Gastroesophageal sphincter (tissue), 4 donors: ENCODE data around the gene AGRN. TPM values are rescaled to one million over a fixed set of nuclear protein-coding genes. Genes with fewer than 3 reads are reported as not detected.

Source experiments
- ATAC-seq: fragments of 150-250 bp; one replicate; pipeline ENCODE4 v1.9.1; 2016; ENCODE audit warnings: mild to moderate bottlenecking, moderate library complexity
- H3K27ac ChIP-seq, 4 donors: fragments of 200-600 bp; sonication (generic) in 3 of 4; 1 replicate in 3 of 4; 2 replicates in 1 of 4; pipeline ENCODE4 v1.5.1; 2016 to 2019
- H3K27me3 ChIP-seq: fragments of 200-600 bp; sonication (generic); one replicate; pipeline ENCODE4 v1.5.1; 2019
- H3K36me3 ChIP-seq, 2 donors: fragments of 200-600 bp; sonication (generic); one replicate each; pipeline ENCODE4 v1.5.1; 2019; ENCODE audit warnings: control low read depth in 1 of 2
- H3K4me1 ChIP-seq, 3 donors: fragments of 200-600 bp; sonication (generic); 1 replicate in 2 of 3; 2 replicates in 1 of 3; pipeline ENCODE4 v1.5.1; 2016 to 2019; ENCODE audit warnings: control low read depth in 2 of 3
- H3K4me3 ChIP-seq, 2 donors: fragments of 200-600 bp; sonication (generic); one replicate each; pipeline ENCODE4 v1.5.1; 2019; ENCODE audit warnings: mild to moderate bottlenecking in 1 of 2, moderate library complexity in 1 of 2
- H3K9me3 ChIP-seq, 3 donors: fragments of 200-600 bp; sonication (generic); one replicate each; pipeline ENCODE4 v1.5.1; 2017 to 2019; ENCODE audit warnings: control low read depth in 2 of 3
- CTCF ChIP-seq, 4 experiments: fragments of 200-600 bp in 2 of 4; fragments of 450-650 bp in 2 of 4; sonication (generic) in 1 of 4; IDR thresholded peaks; one replicate each; pipeline ENCODE4 v1.5.1; 2017 to 2019; ENCODE audit warnings: antibody characterized with exemption in 4 of 4, mild to moderate bottlenecking in 2 of 4, moderate library complexity in 2 of 4
- EP300 ChIP-seq: sonication (generic); formaldehyde crosslinking; IDR thresholded peaks from one replicate; pipeline ENCODE4 v1.6.1; 2017; ENCODE audit warnings: antibody characterized with exemption, mild to moderate bottlenecking
- POLR2A ChIP-seq, 2 donors: fragments of 450-650 bp; IDR thresholded peaks; one replicate each; pipeline ENCODE4 v1.6.1; 2017; ENCODE audit warnings: antibody characterized with exemption in 2 of 2, mild to moderate bottlenecking in 2 of 2, moderate library complexity in 1 of 2
- POLR2AphosphoS5 ChIP-seq: sonication (generic); formaldehyde crosslinking; IDR thresholded peaks from one replicate; pipeline ENCODE4 v1.6.1; 2017; ENCODE audit warnings: antibody characterized with exemption
- WGBS, 2 donors: methylation state at CpG; one replicate each; pipeline ENCODE4 v1.1.5; 2018; ENCODE audit warnings: low coverage in 1 of 2; 5-methylcytosine and 5-hydroxymethylcytosine counted together
- total RNA-seq, 4 donors: library from RNA; depleted of rRNA; stranded (reverse); fragments of >200 nt; gene quantifications; one replicate each; pipeline ENCODE4 v1.1.0, GENCODE V29; 2016

The AGRN gene
- total RNA-seq, 4 donors from 2014 or later, result 18.0 to 33.6 (median 23.5) TPM

- H3K36me3 ChIP-seq, result peaks cover 0 to 16% of the 10 kb centered on the region in 2 donors
- H3K9me3 ChIP-seq, result no peaks in the 10 kb centered on the region
- H3K4me1 ChIP-seq, result peaks cover 0 to 42% (median 14%) of the 10 kb centered on the region in 3 donors
- H3K4me3 ChIP-seq, result peak overlapping the region; percentile 36 to 59
- 0 to 4% methylated on average over 2 to 16 of the region's 48 CpGs for WGBS, 2 donors
- peaks cover 82% of the 10 kb centered on the region for H3K27me3 ChIP-seq
- TF ChIP-seq POLR2AphosphoS5, result no peak
- peak in 1 of 4 experiments; percentile 56 for TF ChIP-seq CTCF (IDR thresholded peaks at IDR 0.05)
- ATAC-seq, result peak; percentile 22
- H3K27ac ChIP-seq, result no peak overlapping the region
Measured at GRCh38 chr1:1058921-1059493, 39.1 kb downstream of the AGRN start.

DNA sequence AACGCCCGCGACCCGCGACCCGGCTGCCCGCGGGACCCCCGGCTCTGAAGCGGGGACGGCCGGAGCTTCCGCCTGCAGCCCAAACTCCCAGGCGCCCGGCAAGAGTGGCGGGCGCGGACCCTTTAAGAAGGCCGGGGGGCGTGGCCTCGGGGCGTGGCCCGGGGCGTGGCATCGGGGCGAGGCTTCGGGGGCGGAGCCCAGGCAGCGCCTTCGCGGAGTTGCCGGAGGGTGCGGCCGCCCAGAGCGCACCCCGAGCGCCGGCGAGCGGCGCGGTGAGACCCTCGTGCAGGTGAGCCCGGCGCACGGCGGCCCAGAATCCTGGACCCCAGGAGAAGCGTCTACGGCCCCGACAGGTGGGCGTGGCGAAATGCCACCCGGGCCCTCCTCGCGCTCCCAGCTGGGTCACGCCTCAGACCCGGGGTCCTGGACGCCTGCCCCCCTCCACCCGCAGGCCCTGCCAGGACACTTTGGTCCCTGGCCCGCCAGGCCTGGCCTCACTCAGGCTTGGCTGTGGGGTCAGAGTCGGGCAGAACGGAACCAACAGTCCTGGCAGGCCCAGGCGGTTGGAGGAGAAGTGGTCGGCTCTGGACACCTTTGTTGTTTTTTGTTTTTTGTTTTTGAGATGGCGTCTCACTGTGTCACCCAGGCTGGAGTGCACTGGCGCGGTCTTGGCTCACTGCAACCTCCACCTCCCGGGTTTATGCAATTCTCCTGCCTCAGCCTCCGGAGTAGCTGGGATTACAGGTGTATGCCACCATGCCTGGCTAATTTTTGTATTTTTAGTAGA lies 39.8 kb downstream of the AGRN start:
- TF ChIP-seq EP300 (no peak), POLR2AphosphoS5 (no peak), CTCF (IDR thresholded peaks at IDR 0.05) (no peak), POLR2A (IDR thresholded peaks at IDR 0.05) (no peak)
- WGBS, 2 donors, result 19 to 36% methylated on average over 6 to 7 of the region's 69 CpGs
- H3K9me3 ChIP-seq, result no peaks in the 10 kb centered on the region
- H3K27ac ChIP-seq, result no peak overlapping the region
- peaks cover 0 to 46% (median 15%) of the 10 kb centered on the region in 3 donors for H3K4me1 ChIP-seq
- peaks cover 0 to 9% of the 10 kb centered on the region in 2 donors for H3K36me3 ChIP-seq
- ATAC-seq, result peak; percentile 89
- peak overlapping the region; percentile 36 to 59 for H3K4me3 ChIP-seq
- H3K27me3 ChIP-seq, result peaks cover 89% of the 10 kb centered on the region

DNA sequence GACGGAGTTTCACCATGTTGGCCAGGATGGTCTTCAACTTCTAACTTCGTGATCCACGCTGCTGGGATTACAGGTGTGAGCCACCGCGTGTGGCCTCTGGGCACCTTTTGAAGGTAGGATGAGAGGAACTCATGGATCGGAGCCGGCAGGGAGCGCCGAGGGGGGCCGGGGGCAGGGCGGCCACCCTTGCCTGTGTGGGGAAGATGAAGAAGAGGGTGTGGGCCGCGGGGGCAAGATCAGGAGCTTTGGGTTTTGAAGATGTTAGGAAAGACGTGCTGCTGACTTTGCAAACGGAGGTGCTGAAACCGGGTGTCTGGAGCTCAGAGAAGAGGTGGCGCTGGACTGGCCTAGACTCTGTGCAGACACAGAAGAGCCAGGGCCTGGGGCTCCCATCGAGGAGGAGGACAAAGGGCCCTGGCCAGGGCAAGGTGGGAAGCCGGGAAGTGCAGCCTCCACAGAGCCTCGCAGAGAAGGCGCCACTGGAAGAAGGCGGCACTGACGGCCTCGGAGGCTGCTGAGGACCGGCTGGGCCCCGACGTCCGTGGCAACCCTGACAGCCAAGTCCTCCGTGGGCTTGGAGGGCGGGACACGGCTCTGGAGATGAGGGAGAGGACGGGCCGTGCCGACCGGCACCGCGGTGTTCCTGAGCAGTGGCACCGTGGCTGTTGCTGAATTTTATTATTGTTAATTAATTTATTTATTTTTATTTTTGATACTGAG lies 40.5 kb downstream of the AGRN start:
- Histone ChIP-seq H3K27ac (no peak overlapping the region), H3K4me3 (peak overlapping the region in 1 of 2 donors; percentile 59), H3K27me3 (peaks cover 93% of the 10 kb centered on the region), H3K4me1 (peaks cover 0 to 46% (median 15%) of the 10 kb centered on the region in 3 donors), H3K9me3 (no peaks in the 10 kb centered on the region), H3K36me3 (peaks cover 0 to 1% of the 10 kb centered on the region in 2 donors)
- no peak for ATAC-seq
- WGBS, 2 donors, result 51% methylated on average over 24 of the region's 38 CpGs; no CpG with 5 or more reads in 1 of the 2 donors
- TF ChIP-seq POLR2AphosphoS5 (no peak), POLR2A (IDR thresholded peaks at IDR 0.05) (no peak), CTCF (IDR thresholded peaks at IDR 0.05) (no peak), EP300 (no peak)

DNA sequence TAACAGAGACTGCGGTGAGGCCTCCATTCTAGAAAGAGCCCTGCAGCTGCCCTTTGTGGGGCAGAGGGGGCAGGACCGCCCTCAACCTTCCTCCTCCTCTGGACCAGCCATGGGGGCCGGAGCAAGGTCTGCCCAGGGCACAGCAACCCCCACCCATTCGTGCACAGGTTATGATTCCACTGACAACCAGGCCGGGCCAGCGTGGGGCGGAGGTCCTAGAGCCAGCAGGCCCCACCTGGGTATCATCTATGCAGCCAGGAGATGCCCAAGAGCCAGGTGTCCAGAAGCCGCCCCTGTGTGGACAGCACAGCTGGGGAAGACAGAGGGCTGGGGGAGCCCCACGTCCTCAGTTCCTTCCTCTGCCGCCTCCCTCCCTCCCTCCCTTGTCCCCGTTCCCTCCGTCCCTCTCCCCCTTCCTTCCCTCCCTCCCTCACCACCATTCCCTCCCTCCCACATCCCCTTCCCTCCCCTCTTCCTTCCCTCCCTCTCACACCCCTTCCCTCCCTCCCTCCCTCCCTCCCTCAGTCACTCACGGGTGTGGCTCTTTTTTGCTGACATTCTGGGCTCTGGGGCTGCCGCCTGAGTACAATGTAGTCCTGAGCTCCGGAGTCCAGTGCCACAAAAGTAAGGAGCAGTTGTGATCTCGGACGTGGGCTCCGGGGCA lies 41.9 kb downstream of the AGRN start:
- no peaks in the 10 kb centered on the region for H3K36me3 ChIP-seq

More for the DNA sequence above, 41.9 kb downstream of the AGRN start:
- WGBS, 2 donors, result 56% methylated on average over 4 of the region's 18 CpGs; no CpG with 5 or more reads in 1 of the 2 donors
- Histone ChIP-seq H3K27me3 (peaks cover 88% of the 10 kb centered on the region), H3K9me3 (no peaks in the 10 kb centered on the region), H3K4me1 (peaks cover 0 to 46% (median 15%) of the 10 kb centered on the region in 3 donors), H3K27ac (no peak overlapping the region), H3K4me3 (no peak overlapping the region)
- TF ChIP-seq CTCF (IDR thresholded peaks at IDR 0.05) (no peak), POLR2AphosphoS5 (no peak), POLR2A (IDR thresholded peaks at IDR 0.05) (no peak), EP300 (no peak)
- ATAC-seq, result no peak
